Activated CD4-positive, alpha-beta T cell treated with anti-CD3 and anti-CD28 coated beads for 36 hours (primary cell): Measurements from ENCODE around the gene SDC4. TPM values are rescaled to one million over a fixed set of nuclear protein-coding genes. Genes with fewer than 3 reads are reported as not detected.
A peak's percentile ranks its signal among the peaks of the same experiment; 100 is the strongest.

Source experiments
- ATAC-seq: fragments of 200-7000 bp; cut with Tn5 transposase; one replicate; pipeline ENCODE4 v1.10.0; 2021; ENCODE audit warnings: mild to moderate bottlenecking, moderate library complexity
- CTCF ChIA-PET: fragments of 350-600 bp; sonication (Branson Sonifier 250); formaldehyde crosslinking; loops from one replicate; lab custom pipeline; 2021; ENCODE audit warnings: antibody characterized with exemption; lab: Charles Lee
- POLR2A ChIA-PET: fragments of 350-600 bp; sonication (Branson Sonifier 250); formaldehyde crosslinking; loops from one replicate; lab custom pipeline; 2021; ENCODE audit warnings: antibody characterized with exemption, inconsistent platforms; lab: Charles Lee
- DNase-seq: peaks from one replicate; pipeline ENCODE4 v3.0.0-alpha.2; 2020
- H3K27ac Mint-ChIP-seq: one replicate; pipeline ENCODE4 v1.8.0; 2021; ENCODE audit warnings: mixed read lengths
- H3K27me3 Mint-ChIP-seq: one replicate; pipeline ENCODE4 v1.8.0; 2021; ENCODE audit warnings: mixed read lengths
- H3K36me3 Mint-ChIP-seq: one replicate; pipeline ENCODE4 v1.8.0; 2021; ENCODE audit warnings: low read depth, mixed read lengths
- H3K4me1 Mint-ChIP-seq: one replicate; pipeline ENCODE4 v1.8.0; 2021; ENCODE audit warnings: mixed read lengths
- H3K4me3 Mint-ChIP-seq: one replicate; pipeline ENCODE4 v1.8.0; 2021; ENCODE audit warnings: mild to moderate bottlenecking, moderate library complexity, mixed read lengths
- H3K9me3 Mint-ChIP-seq: one replicate; pipeline ENCODE4 v1.8.0; 2021; ENCODE audit warnings: low read depth, mixed read lengths
- intact Hi-C, 2 experiments: fragments of 100-400 bp; cut with DNase I in 1 of 2; cut with micrococcal nuclease in 1 of 2; formaldehyde crosslinking; loops; one replicate each; pipeline versions ENCODE4 v1.14.2 to v1.15.1; 2022 to 2024; cut with DNase I, micrococcal nuclease
- total RNA-seq, 2 experiments: library from RNA; stranded (reverse); gene quantifications; one replicate each; pipeline ENCODE4 v1.2.3, GENCODE V29; 2021

The SDC4 gene
- total RNA-seq, 2 experiments from 2014 or later, result 24.0 to 31.0 TPM

GRCh38 chr20:45344168-45344860 lies 3.9 kb downstream of the SDC4 start:
- no peak overlapping the region for H3K27ac Mint-ChIP-seq
- peaks cover 39% of the 10 kb centered on the region for H3K4me1 Mint-ChIP-seq
- H3K4me3 Mint-ChIP-seq, result no peak overlapping the region
- DNase-seq, result peak; percentile 32
- intact Hi-C loops, result no loop called here
- H3K27me3 Mint-ChIP-seq, result peaks cover 3% of the 10 kb centered on the region
- H3K9me3 Mint-ChIP-seq, result no peaks in the 10 kb centered on the region
- peaks cover 6% of the 10 kb centered on the region for H3K36me3 Mint-ChIP-seq
- peak; percentile 28 for ATAC-seq
- CTCF ChIA-PET, result interaction anchor here (0.5 to 7.1 kb wide), 5 partner anchors 9 to 454 kb away, joined by 3 to 45 read pairs (median 5); partner anchors contain the start of gene SYS1
- POLR2A ChIA-PET, result no interaction called here

DNA sequence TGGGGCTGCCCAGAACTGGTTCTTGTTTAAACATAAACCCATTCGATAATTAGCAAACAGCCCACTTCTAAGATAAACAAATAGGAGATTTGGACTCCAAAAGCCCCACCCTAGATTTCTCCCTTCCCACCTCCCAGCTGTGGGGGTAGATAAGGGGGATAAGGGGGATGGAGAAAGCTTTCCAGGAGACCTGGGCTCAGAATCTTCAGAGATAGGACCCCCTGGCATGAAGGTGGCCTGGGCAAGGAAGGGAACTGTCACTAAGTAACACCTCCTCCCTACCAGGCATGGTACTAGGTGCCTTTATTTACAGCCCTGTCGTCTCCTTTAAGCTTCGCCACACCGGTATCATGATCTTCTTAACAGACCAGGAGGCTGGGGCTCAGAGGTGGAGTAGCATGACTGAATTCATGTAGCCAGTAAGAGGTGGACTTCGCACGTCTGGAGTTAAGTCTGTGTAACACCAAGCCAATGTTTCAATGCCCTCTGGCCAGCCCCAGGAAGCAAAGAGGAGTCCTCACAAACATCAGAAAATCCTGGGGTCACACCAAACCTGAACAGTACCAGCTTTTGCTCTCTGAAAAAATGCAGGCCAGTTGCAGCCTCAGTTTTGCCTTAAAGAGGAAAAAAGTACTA lies 4.6 kb downstream of the SDC4 start:
- POLR2A ChIA-PET, result no interaction called here
- Mint-ChIP-seq H3K9me3 (no peaks in the 10 kb centered on the region), H3K27ac (no peak overlapping the region), H3K4me3 (no peak overlapping the region), H3K4me1 (peaks cover 39% of the 10 kb centered on the region), H3K27me3 (peaks cover 3% of the 10 kb centered on the region), H3K36me3 (peaks cover 8% of the 10 kb centered on the region)
- no peak for DNase-seq
- no peak for ATAC-seq
- intact Hi-C loops, result no loop called here
- CTCF ChIA-PET, result interaction anchor here (0.5 to 7.1 kb wide), 5 partner anchors 9 to 230 kb away, joined by 3 to 45 read pairs (median 5); partner anchors contain the start of gene SYS1

GRCh38 chr20:45342855-45343531 lies 5.2 kb downstream of the SDC4 start:
- DNase-seq, result no peak
- Mint-ChIP-seq H3K4me3 (no peak overlapping the region), H3K4me1 (peaks cover 35% of the 10 kb centered on the region), H3K27me3 (peaks cover 3% of the 10 kb centered on the region), H3K36me3 (peaks cover 8% of the 10 kb centered on the region), H3K27ac (no peak overlapping the region), H3K9me3 (no peaks in the 10 kb centered on the region)
- POLR2A ChIA-PET, result no interaction called here
- CTCF ChIA-PET, result interaction anchor here (1.0 to 7.1 kb wide), 4 partner anchors 10 to 49 kb away, joined by 4 to 45 read pairs (median 5); partner anchors contain the start of gene SYS1
- intact Hi-C loops, result no loop called here
- no peak for ATAC-seq

GRCh38 chr20:45341939-45342854 lies 6.0 kb downstream of the SDC4 start:
- ChIA-PET CTCF (interaction anchor here (1.0 to 1.5 kb wide), 4 partner anchors 11 to 107 kb away, joined by 3 to 5 read pairs (median 4); no protein-coding TSS in a partner anchor), POLR2A (no interaction called here)
- Mint-ChIP-seq H3K36me3 (peaks cover 8% of the 10 kb centered on the region), H3K4me3 (no peak overlapping the region), H3K27me3 (peaks cover 3% of the 10 kb centered on the region), H3K27ac (no peak overlapping the region), H3K9me3 (no peaks in the 10 kb centered on the region), H3K4me1 (peaks cover 32% of the 10 kb centered on the region)
- DNase-seq (no peak), ATAC-seq (no peak)
- intact Hi-C loops, result no loop called here

DNA sequence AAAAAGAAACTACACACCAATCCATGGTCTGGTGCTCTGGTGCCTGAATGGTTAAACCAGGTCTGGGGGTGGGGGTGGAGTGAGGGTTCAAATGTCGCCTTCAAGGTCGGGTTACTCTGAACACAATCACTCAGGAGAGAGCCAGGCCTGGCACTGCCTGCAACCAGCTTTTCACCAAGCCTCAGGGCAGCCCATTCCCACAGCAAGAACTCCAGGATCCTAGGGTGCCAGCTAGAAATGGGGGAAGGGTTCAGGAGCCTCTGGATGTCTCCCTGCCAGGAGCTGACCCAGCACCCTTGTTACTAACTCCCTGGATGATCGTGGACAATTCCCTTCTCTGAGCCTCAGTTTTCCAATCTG lies 6.7 kb downstream of the SDC4 start:
- Mint-ChIP-seq H3K27ac (no peak overlapping the region), H3K36me3 (peaks cover 7% of the 10 kb centered on the region), H3K27me3 (peaks cover 2% of the 10 kb centered on the region), H3K9me3 (no peaks in the 10 kb centered on the region), H3K4me3 (no peak overlapping the region), H3K4me1 (peaks cover 25% of the 10 kb centered on the region)
- intact Hi-C loops, result no loop called here
- ATAC-seq, result no peak
- DNase-seq, result no peak
- CTCF ChIA-PET, result interaction anchor here (1.0 to 2.2 kb wide), 4 partner anchors 11 to 108 kb away, joined by 3 to 8 read pairs (median 4); partner anchors contain the start of gene SYS1
- POLR2A ChIA-PET, result no interaction called here

GRCh38 chr20:45340951-45341350 lies 7.3 kb downstream of the SDC4 start:
- Mint-ChIP-seq H3K27ac (no peak overlapping the region), H3K27me3 (no peaks in the 10 kb centered on the region), H3K36me3 (peaks cover 6% of the 10 kb centered on the region), H3K4me3 (no peak overlapping the region), H3K9me3 (no peaks in the 10 kb centered on the region), H3K4me1 (peaks cover 19% of the 10 kb centered on the region)
- POLR2A ChIA-PET, result no interaction called here
- ATAC-seq (no peak), DNase-seq (no peak)
- intact Hi-C loops, result no loop called here
- CTCF ChIA-PET, result interaction anchor here (0.8 to 2.2 kb wide), 4 partner anchors 9 to 51 kb away, joined by 3 to 8 read pairs (median 4); partner anchors contain the start of gene SYS1

- intact Hi-C loops, result no loop called here
- no peaks in the 10 kb centered on the region for H3K27me3 Mint-ChIP-seq
- no peaks in the 10 kb centered on the region for H3K9me3 Mint-ChIP-seq
- DNase-seq (no peak), ATAC-seq (no peak)
- H3K27ac Mint-ChIP-seq, result no peak overlapping the region
- H3K4me3 Mint-ChIP-seq, result no peak overlapping the region
- CTCF ChIA-PET, result interaction anchor here (0.8 to 2.2 kb wide), 3 partner anchors 8 to 23 kb away, joined by 3 to 8 read pairs (median 4); partner anchors contain the start of gene SYS1
- POLR2A ChIA-PET, result no interaction called here
- peaks cover 13% of the 10 kb centered on the region for H3K4me1 Mint-ChIP-seq
- peaks cover 11% of the 10 kb centered on the region for H3K36me3 Mint-ChIP-seq
Measured at GRCh38 chr20:45340236-45340847, 7.9 kb downstream of the SDC4 start.

- Mint-ChIP-seq H3K27ac (no peak overlapping the region), H3K9me3 (no peaks in the 10 kb centered on the region), H3K4me1 (peaks cover 11% of the 10 kb centered on the region), H3K36me3 (peaks cover 11% of the 10 kb centered on the region), H3K27me3 (no peaks in the 10 kb centered on the region), H3K4me3 (no peak overlapping the region)
- CTCF ChIA-PET, result interaction anchor here (0.6 to 2.2 kb wide), 2 partner anchors 23 to 49 kb away, joined by 3 to 8 read pairs; partner anchors contain the start of gene SYS1
- intact Hi-C loops, result no loop called here
- ATAC-seq (no peak), DNase-seq (no peak)
- POLR2A ChIA-PET, result no interaction called here
Measured at GRCh38 chr20:45339799-45340198, 8.4 kb downstream of the SDC4 start.

- H3K27me3 Mint-ChIP-seq, result no peaks in the 10 kb centered on the region
Measured at GRCh38 chr20:45339084-45339483, 9.1 kb downstream of the SDC4 start.

More at GRCh38 chr20:45339084-45339483, 9.1 kb downstream of the SDC4 start:
- intact Hi-C loops, result no loop called here
- Mint-ChIP-seq H3K9me3 (no peaks in the 10 kb centered on the region), H3K4me3 (no peak overlapping the region), H3K27ac (no peak overlapping the region), H3K36me3 (peaks cover 11% of the 10 kb centered on the region), H3K4me1 (peaks cover 4% of the 10 kb centered on the region)
- ChIA-PET POLR2A (interaction anchor here (0.7 kb wide), 1 partner anchor 1009 kb away, joined by 3 read pairs; no protein-coding TSS in a partner anchor), CTCF (interaction anchor here (0.6 to 0.7 kb wide), 4 partner anchors 22 to 125 kb away, joined by 3 read pairs; no protein-coding TSS in a partner anchor)
- DNase-seq (no peak), ATAC-seq (no peak)
